SHP77 treated with DMSO at 0.1 percent for 48 hours (cell line): Measurements from ENCODE around the gene CDCA7.
"Not testable (repeated sequence)": the region's sequence is repeated elsewhere in the genome, so short reads cannot be mapped to it uniquely, and the experiment has no call there.

Experiments
- DNase-seq: peaks from one replicate; lab custom pipeline; 2025; lab: John Stamatoyannopoulos, UW

Gene CDCA7

DNA sequence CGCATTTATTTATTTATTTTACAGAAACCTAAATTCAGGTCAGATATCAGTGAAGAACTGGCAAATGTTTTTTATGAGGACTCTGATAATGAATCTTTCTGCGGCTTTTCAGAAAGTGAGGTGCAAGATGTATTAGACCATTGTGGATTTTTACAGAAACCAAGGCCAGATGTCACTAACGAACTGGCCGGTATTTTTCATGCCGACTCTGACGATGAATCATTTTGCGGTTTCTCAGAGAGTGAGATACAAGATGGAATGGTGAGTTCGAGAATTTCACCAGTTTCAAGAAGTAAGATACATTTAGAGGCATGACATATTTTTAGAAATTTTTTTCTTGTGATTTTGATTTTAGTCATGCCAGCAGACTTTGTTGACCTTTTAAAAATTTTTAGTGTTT lies 4.6 kb downstream of the CDCA7 start:
- no peak for DNase-seq

DNA sequence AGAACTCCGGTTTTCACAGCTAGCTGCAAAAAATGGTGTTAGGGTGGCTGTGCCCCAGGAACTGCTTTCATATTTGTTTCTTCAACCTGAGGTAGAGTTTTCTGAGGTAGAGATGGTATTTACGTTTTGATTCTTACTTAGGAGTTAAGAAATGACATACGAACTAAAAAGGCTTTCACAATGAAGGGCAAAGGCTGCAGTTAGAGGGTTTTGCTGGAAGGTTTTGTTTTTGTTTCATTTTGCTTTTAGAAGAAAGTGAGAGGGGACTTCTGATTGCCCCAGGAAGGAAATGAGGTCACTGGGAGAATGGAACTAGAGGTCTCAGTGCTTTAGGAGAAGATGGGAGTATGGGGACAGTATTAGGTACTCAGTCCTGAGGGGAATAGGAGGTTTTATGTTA lies 15.5 kb downstream of the CDCA7 start:
- no peak for DNase-seq

DNA sequence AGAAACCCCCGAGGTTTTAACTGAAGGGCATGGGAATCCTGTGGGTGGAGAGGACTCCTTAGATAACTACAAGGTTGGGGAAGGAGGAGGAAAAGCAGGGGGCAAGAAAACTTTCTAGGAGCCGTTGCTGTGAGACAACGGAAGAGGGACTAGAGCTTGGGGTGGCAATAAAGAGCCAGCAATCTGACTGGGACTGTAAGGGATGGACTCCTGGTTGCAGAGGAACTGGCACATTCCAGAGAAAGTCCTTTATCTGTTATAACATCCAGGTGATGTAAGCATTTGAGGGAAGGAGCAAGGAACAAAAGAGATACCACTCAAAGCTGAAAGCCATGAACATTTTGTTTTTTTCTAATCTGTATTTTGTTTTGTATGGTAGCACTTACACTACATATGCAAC lies 16.4 kb downstream of the CDCA7 start:
- no peak for DNase-seq

DNA sequence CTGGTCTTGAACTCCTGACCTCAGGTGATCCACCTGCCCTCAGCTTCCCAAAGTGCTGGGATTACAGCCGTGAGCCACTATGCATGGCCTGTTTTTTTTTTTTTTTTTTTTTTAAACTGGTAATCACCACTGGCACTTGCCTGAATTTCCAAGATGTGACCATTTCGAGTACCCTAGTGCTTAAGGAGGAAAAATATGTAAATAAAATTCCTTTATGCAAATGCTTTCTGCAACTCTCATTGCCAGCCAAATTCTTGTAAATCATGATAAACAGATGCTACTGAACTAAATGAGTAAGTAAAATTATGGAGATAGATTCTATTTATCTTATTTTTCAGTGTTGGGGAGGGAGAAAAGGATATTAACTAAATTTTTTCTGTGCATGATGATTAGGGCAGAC lies 18.6 kb downstream of the CDCA7 start:
- no peak for DNase-seq

DNA sequence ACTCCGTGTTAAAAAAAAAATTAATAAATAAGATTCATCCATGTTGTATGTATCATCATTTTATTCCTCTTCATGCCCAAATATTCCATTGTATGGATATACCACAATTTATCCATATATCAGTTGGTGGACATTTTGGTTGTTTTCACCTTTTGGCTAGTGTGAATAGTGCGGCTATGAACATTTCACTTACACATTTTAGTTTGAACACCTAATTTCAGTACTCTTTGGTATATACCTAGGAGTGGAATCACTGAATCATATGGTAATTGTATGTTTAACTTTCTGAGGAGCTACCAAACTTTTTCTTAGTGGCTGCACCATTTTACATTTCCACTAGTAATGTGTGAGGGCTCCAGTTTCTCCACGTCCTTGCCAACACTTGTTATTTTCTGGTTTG lies 20.0 kb downstream of the CDCA7 start:
- DNase-seq: no peak

DNA sequence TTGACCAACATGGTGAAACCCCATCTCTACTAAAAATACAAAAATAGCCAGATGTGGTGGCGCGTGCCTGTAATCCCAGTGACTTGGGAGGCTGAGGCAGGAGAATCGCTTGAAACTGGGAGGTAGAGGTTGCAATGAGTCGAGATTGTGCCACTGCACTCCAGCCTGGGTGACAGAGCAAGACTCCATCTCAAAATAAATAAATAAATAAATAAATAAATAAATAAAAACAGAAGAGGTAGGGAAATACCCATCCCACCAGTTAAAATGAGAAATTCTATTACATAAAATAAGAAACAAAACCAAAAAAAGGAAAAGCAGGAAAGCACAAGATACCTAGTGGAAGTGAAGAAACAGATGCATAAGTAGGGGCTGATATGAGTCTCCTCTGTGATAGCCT lies 30.9 kb downstream of the CDCA7 start:
- not testable (repeated sequence) for DNase-seq

DNA sequence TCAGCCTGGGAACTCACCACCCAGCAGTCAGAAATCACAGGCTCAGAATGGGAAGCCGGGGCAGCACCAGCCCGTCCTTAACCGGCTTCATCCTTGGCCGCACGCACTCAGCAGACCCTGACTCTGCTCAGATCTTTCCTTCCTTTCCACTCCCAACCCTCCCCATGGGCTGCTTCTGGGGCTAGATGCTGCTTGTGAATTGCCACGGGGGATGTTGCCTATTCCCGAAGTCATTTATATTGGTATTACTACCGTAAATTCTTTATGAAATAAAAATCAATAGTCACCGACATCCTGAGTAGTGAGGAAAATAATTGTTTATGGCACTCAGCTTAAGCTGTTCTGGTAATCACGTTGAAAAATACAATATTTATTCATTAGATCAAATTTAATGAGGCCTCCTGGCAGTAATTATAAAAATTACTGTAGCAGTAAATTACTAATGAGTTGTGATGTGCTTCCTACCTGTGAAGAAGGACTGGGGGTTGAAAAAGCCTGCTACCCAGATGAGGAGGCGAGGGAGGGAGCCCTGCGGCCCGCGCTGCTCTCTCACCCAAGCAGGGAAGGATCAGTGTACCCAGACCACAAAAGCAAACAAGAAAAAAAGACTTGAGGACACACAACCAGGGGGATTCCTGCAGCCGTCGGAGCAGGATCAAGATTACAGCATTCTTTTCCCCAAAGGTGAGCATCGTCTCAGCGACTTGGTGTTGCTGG lies 31.5 kb downstream of the CDCA7 start:
- no peak for DNase-seq

DNA sequence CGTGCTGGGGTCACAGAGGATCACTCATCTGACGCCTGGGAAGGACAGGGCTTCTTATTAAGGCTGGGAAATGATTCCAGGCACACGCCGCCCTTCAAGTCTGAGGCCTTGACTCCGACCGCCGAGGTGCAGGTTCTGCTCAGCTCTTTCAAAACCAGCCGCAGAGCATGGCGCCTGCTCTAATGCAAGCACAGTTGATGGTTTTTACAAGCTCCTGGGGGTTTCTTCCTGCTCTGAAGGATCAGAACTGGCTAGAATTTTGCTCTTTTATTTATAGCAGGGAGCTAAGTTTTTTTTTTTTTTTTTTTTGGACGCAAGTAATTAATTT lies 32.0 kb downstream of the CDCA7 start:
- no peak for DNase-seq

DNA sequence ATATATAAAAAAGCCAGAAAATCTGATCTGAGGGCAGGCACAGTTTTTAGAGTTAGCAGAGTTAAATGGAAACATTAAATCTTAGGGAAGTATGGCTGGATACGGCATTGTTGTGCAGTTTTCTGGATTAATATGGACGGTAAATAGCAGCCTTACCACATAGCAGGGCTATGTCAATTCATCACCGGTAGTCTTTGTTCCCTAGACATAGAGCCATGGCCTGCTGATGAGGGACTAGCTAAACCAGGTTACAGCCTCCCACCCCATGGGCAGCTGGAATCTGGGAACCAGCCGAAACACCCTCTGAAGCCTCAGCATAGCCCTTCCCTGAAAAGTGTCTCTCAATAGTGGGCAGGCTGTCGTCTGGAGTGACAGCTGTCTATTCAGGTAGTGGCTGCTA lies 32.4 kb downstream of the CDCA7 start:
- no peak for DNase-seq

DNA sequence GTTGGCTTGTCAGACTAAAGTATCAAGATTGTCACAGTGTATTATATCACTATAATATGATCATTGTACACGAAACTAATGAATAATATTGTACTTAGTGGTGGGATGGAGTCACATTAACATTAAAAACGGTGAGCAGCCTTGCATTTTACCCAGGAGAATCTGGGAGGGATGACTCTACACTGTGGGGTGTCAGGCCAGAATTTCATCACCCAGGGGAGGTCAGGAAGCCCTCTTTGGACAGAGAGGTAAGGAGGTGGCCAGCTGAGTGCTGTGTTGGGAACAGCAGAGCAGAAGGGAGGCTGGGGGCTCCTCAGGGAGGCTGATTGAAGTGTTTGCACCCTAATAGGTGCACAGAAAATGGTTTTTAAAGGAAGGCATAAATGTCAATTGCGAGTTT lies 33.0 kb downstream of the CDCA7 start:
- no peak for DNase-seq

DNA sequence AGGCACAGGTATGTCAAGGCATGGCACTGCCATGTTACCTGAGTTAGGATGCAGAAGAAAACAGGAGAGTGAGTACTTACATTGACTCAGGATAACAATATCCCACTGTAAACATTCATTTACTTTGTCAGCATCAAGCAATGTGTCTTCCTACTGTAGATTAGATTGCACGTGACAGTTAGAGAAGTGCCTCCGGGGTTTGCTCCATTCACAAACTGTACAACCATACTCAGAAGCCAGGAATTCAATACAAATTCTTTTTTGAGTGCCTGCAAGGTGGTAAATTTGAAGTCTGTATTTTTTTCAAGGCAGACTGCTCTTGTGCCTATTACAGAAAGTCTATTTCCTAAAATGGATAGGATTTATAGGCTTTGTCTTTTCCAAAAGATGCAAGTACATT lies 34.1 kb downstream of the CDCA7 start:
- DNase-seq: no peak

DNA sequence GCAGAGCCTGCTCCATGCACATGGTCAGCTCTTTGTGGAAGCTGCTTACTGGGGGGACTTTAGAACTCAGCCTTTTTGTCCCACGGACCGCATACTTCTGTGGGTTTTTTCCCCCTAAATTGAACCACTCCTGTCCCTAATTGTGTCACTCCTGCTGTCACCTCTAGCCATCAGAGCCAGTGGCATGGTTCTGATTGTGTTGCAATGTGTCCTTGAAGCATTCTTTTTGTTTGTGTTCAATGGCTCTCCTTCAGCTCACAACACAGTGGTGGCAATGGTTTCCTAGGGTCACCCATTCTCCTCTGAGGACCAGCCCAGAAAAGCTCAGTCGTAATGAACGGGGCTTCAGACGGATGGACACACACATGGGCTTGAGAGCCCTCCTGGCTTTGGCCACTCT lies 35.4 kb downstream of the CDCA7 start:
- no peak for DNase-seq

DNA sequence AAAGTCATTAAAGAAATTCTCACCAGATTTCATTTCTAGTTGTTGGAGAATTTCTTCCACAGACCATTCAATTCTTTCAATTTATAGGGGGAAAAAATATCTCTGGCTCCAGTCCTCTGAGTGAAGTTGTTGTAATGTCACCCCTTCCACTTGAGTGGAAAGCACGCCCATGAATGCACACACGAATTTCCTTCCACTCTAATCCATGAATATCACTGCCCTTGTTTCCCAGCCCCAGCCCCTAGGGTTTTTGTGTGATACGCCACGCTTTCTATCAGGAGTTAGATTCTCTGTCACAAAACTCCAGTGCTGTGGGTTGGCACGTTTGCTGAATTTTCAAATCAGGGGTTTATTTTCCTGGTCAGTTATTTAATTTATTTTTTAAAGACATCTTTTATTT lies 38.1 kb downstream of the CDCA7 start:
- DNase-seq: no peak

DNA sequence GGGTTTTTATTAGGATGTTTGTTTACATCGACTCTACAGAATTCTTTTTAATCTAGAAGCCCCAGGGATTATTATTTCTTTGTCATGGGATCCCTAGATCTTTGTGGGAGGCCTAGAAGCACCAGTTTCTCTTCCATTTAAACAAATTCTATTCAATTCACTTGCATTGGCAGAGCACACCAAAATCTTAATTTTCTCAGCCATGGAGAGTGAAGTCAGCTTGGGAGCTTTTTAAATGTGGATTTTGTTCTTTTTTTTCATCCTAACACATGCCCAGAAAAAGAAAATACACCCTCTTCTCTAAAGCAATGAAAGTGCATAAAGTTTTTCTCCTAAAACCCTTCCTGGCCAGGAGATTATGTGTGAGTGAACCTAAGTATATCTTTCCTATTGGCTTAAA lies 38.5 kb downstream of the CDCA7 start:
- DNase-seq: no peak

DNA sequence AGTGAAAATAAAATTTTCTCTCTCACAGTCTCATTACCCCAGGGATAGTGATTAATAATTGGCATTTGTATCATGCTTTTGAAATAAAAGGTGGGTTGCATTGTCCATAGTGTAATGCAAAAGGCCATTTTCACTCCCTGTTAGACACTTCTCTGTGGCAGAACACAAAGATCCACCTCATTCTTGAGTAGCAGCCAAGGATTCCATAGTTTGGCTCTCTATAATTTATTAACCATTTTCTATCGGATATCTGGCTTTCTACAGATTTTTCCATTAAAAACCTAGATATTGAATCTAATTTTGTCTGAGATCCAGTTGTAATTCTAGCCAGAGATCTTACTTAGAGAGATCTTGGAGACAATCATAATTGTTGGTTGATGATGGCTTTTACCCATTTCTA lies 39.0 kb downstream of the CDCA7 start:
- no peak for DNase-seq

DNA sequence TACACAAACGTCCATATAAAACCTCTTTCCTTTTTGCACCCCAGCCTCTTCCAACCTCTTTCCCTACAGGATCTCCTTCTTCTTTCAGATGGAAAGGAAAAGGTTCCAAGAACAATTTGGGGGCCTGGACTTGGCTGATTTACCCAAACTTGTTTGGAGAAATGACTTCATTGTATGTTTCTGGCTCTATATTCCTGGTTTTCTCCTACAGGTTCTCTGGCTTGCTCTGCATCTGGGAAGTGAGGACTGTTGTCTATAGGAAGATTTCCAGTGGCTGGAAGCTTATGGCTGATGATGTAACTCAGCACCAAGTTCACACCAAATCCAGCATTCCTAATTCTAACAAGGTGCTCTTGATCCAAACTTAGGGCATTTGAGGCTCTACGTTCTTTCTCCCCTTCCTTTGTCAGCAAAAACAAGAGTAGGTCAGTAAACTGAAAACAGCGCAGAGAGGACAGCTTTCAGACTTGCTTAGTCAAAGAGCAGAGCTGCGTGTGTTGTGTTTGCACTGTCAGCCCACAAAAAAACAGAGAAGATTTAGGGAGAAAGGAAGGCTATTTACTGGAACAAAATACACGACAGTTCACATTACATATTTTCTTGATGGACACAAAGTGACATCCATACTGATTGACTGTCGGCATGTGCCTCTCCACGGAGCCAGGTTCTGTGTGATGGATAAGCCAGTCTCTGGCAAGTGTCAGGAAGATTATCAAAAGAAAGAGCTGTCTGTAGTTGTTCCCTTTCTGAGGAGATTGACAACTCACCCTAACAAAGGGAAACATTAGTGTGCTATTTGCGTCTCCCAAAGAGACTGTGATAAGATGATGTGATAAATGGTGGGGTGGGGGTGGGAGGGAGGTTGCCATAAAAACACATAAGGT lies 39.7 kb downstream of the CDCA7 start:
- DNase-seq: no peak

DNA sequence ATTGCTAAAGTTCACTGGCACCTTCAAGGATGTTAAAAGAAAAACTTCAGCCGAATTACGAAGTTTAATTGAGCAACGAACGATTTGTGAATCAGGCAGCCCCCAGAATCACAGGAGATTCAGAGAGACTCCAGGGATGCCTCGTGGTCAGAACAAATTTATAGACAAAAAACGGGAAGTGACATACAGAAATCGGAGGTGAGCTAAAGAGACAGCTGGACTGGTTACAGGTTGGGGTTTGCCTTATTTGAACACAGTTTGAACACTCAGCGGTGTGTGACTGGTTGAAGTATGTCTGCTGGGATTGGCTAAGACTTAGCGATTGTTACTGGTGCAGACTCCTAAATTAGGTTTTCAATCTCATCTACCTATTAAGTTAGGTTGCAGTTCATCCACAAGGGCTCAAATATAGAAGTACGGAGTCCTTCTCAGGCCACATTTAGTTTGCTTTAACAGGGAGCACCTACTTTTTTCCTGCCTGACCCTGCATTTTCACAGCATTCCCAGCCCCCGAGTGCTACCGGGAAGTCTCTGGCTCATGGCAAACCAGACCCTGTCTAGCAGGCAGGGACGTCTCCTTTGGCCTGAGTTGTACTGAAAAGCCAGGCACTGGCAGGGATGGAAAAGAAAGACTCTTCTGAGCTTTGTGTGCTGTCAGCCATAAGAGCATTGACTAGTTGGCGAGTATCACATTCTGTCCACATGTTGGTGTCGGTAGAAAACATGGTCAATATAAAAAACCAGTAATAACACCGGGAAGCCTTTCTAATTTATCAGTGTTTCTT lies 41.1 kb downstream of the CDCA7 start:
- no peak for DNase-seq

DNA sequence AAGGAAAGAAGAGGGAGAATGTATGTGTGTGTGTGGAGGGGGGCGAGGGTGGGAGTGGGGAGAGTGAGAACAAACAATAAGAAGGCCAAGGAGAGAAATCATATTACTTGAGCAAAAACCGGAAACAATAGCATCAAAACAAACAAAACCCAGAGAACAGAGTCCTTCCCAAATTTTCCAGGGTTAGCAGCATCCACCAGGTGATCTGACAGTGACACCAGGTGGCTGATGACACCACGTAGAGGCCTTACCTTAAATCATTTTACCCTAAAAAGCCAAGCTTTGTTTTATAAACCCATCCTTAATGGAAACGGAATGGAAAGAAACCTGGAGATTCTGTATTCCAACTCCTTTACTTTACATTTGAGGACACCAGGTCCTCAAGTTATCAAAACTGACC lies 42.9 kb downstream of the CDCA7 start:
- no peak for DNase-seq

DNA sequence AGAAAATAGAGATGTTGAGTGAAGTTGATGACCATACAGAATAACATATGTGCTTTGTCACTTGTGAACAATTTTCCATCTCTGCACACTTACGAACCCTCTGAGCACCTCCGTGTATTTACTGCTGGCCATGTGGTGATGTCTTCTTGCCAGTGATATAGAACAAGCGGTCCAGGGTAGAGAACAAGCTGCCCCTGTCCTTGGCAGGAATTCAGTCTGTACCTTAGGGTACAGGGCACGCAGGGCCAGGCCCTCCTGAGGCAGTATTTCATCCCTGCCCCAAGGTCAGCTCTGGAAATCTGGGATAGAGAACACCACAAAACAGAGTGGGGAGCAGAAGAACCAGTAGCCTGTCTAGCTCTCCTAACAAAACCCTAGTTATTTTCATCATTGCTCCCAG lies 44.6 kb downstream of the CDCA7 start:
- DNase-seq: no peak

DNA sequence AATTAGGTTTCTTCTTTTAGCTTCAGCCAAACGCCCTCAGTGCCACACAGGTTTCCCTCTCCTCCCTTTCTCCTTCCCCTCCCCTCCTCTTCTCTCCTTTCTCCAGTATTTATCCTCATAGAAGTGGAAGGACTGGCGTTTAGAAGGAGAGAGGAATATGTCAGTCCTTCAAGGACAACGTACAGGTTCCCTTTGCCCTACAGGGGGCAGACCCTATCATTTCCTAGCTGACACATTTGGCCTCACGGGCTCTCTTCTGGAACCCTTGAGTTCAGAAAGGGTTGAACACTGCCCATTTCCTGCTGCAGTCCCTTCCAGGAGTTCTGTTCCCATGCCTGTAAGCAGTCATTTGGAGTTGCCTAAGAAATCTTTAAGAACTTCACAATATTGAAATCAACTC lies 46.1 kb downstream of the CDCA7 start:
- no peak for DNase-seq

DNA sequence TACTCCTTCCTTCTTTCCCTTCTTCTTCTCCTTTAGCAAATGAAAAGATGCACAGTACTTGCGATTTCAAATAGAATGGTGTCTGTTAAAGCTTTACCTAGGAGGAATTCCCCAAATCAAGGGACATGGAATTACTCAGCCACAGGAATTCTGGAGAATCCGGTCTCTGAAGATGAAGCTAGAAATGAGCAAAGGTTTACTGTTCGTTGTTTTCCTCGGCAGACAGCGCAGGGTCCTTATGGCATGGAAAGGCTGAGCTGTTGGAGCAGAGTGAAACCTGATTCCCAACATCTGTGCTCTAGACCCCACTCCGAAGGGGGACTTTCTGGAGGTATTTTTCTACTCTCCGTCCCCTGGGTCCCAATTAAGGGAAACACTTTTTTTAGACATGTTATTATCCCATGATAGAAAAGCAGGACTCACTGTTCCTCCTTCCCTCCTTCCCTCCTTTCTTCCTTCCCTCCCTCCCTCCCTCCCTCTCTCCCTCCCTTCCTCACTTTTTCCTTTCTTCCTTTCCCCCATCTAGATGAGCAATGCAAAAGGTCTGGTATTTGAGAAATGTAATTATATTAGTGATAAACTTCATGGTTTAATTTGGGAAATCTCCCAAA lies 47.1 kb downstream of the CDCA7 start:
- no peak for DNase-seq

DNA sequence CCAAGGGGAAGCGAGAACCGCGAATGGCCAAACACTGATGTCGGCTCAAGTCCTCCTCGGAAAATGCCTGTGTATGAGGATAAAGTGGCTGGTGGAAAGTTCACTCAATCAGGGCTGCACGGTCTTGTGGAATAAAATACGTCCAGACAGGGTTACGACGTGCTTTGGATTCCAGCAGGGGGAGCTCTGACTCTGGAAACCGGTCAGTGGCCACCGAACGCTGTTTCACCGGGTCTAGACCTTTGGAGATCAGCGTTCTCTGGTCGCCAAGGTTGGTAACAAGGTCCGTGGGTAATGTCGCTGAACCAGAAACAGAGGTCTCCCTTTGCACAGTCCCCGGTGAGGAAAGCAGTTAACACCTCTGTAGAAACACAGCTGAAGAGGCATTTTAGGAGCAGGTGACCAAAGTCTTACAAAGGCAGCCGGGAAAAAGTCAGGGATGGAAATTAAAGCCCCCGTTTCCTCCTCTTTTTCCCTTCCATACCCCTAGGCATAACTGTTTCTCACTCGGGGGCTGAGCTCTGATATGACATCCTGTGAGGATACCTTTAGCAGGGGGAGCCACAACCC lies 47.8 kb downstream of the CDCA7 start:
- DNase-seq: peak; percentile 38
